Effector memory CD4-positive, alpha-beta T cell (primary cell): Measurements from ENCODE around the gene ATP5F1E.
A peak's percentile ranks its signal among the peaks of the same experiment; 100 is the strongest.

Experiments used
- DNase-seq, 3 donors: peaks; one replicate each; pipeline ENCODE4 v3.0.0-alpha.2; 2020
- H3K27ac ChIP-seq: 2 replicates; pipeline ENCODE4 v1.7.0; 2013; ENCODE audit warnings: mild to moderate bottlenecking, low read length, moderate library complexity; ENCODE audit not compliant: insufficient read depth, poor library complexity, severe bottlenecking
- H3K27me3 ChIP-seq: replicated peaks from 2 replicates; pipeline ENCODE4 v1.7.0; 2013; ENCODE audit warnings: mild to moderate bottlenecking, low read length; ENCODE audit not compliant: insufficient read depth, control insufficient read depth, poor library complexity, severe bottlenecking
- H3K36me3 ChIP-seq: 2 replicates; pipeline ENCODE4 v1.7.0; 2013; ENCODE audit warnings: mild to moderate bottlenecking, low read length, moderate library complexity; ENCODE audit not compliant: control insufficient read depth, insufficient read depth
- H3K4me1 ChIP-seq: 2 replicates; pipeline ENCODE4 v1.7.0; 2013; ENCODE audit warnings: low read length, mild to moderate bottlenecking; ENCODE audit not compliant: control insufficient read depth, insufficient read depth, poor library complexity, severe bottlenecking
- H3K4me3 ChIP-seq: 2 replicates; pipeline ENCODE4 v1.7.0; 2013; ENCODE audit warnings: low read length, low read depth, mild to moderate bottlenecking; ENCODE audit not compliant: insufficient read depth, poor library complexity, severe bottlenecking
- H3K9me3 ChIP-seq: 2 replicates; pipeline ENCODE4 v1.7.0; 2013; ENCODE audit warnings: mild to moderate bottlenecking, low read length, moderate library complexity; ENCODE audit not compliant: control insufficient read depth

Gene ATP5F1E

DNA sequence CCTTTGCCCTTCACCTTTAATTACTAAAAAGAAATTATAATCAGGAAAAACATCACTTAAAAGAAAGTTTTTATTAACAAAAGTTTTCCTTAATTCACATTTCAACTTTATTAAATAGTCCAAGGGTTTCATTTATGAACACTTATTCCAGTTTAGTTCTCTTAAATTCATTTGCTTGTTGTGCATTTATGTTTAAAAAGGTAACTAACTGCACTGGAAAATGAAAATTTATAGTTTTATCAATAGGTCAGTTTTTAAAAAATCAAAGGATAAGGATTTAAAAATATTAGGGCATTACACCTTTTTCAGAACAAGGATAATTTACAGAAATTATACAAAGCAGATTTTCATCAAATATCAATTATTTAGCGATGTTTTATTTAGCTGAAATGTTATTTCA is 958 bp upstream of the ATP5F1E start:
- peaks cover 41% of the 10 kb centered on the region for H3K36me3 ChIP-seq
- no peak for DNase-seq
- H3K4me1 ChIP-seq, result peaks cover 24% of the 10 kb centered on the region
- H3K4me3 ChIP-seq, result peak overlapping the region; percentile 87
- no peaks in the 10 kb centered on the region for H3K27me3 ChIP-seq
- no peaks in the 10 kb centered on the region for H3K9me3 ChIP-seq
- H3K27ac ChIP-seq, result peak overlapping the region; percentile 84

DNA sequence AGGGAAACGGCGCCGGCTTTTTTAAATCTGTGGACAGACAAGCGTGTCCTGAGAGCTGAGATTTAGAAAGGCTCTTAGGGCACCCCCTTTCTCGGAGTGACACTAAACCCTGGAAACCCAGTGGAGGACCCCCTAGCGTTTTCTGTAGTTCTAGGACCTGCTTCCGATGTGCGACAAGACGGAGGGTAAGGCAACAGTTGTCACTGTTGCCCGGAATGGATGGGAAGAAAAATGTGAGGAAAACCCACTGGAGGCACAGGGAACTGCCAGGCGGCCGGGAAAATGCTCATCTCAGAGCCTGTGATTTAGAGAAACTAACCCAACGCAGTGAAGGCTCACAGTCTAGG is 551 bp upstream of the ATP5F1E start:
- Histone ChIP-seq H3K36me3 (peaks cover 41% of the 10 kb centered on the region), H3K4me3 (peak overlapping the region; percentile 87)
- no peak for DNase-seq

DNA sequence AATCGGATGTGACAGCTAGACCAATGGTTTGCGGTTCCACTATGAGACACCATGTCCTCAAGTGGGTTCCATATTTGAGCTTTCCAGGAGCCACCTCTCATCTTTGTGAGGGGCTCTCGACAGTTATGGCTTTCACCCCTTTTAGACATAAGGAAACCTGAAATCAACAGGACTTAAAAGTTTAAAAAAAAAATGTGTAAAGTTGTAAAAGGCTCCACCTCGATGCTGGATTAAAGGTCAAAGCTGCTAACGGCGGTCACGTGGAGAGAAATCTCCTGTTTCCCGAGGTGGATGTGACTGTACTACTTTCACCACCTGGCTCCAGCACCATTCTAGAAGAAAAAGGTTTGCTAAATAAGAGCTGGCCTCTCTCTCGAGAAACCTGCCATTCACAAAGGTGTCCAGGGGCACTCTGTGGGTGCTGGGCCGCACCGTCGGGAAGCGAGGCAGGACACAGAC is 542 bp downstream of the ATP5F1E start:
- peak in 2 of 3 donors; percentile 11 to 23 for DNase-seq
- Histone ChIP-seq H3K27me3 (no peaks in the 10 kb centered on the region), H3K27ac (peak overlapping the region; percentile 84), H3K4me3 (peak overlapping the region; percentile 87), H3K36me3 (peaks cover 40% of the 10 kb centered on the region), H3K9me3 (no peaks in the 10 kb centered on the region), H3K4me1 (peaks cover 24% of the 10 kb centered on the region)

More for the DNA sequence above, 551 bp upstream of the ATP5F1E start:
- H3K9me3 ChIP-seq, result no peaks in the 10 kb centered on the region
- H3K4me1 ChIP-seq, result peaks cover 24% of the 10 kb centered on the region
- H3K27me3 ChIP-seq, result no peaks in the 10 kb centered on the region
- peak overlapping the region; percentile 84 for H3K27ac ChIP-seq

DNA sequence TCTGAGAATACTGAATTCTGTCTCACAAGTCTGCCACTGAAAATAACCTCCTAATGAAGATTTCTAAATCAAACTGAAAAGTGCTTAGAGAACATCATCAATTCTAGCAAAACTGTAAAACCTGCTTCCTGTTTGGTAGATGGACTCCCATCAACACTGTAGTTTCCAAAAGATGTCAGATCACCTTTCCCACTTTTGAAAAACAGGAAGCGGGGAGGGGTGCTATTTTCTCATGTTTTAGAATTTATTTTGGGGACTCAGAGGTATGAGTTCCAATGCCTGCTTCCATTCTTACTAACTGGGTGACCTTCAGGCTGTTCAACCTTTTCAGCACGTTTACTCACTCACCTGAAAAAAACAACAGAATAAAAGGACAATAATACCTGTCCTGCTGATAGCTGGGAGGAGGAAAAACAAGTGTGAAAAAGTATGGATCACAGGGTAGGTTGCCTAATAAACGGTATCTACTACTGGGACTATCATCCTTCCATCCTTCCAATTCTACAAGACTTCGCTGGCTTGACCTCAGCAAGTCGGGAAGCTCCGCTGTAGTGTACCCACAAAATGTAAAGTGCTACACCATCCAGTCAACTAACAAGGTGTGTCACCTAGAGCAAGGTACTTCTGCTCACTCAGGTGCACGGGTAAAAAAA is 1.1 kb downstream of the ATP5F1E start:
- H3K36me3 ChIP-seq, result peaks cover 40% of the 10 kb centered on the region
- peak overlapping the region; percentile 87 for H3K4me3 ChIP-seq
- H3K4me1 ChIP-seq, result peaks cover 24% of the 10 kb centered on the region
- no peaks in the 10 kb centered on the region for H3K27me3 ChIP-seq
- DNase-seq, result no peak
- peak overlapping the region; percentile 84 for H3K27ac ChIP-seq
- H3K9me3 ChIP-seq, result no peaks in the 10 kb centered on the region

DNA sequence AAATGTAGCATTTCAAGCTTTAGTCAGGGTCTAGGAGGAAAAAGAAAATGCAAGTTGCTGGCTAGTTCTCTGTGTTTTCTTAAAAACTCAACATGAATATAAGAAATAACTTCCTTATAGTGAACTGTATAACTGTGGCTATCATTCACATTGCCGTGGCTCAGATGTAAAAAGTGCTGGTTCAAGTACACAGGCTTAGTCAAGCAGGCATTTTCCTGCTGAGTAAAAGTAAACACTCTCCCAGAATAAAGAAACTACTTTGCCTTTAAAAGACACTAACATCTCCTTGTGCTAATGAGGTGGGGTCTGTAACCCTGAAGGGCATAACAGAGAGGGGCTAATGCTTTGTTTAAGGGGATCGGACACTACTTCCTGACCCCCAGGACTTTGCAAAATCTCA is 3.3 kb downstream of the ATP5F1E start:
- Histone ChIP-seq H3K27me3 (no peaks in the 10 kb centered on the region), H3K9me3 (no peaks in the 10 kb centered on the region), H3K4me1 (peaks cover 24% of the 10 kb centered on the region), H3K4me3 (no peak overlapping the region), H3K36me3 (peaks cover 50% of the 10 kb centered on the region), H3K27ac (no peak overlapping the region)
- no peak for DNase-seq

DNA sequence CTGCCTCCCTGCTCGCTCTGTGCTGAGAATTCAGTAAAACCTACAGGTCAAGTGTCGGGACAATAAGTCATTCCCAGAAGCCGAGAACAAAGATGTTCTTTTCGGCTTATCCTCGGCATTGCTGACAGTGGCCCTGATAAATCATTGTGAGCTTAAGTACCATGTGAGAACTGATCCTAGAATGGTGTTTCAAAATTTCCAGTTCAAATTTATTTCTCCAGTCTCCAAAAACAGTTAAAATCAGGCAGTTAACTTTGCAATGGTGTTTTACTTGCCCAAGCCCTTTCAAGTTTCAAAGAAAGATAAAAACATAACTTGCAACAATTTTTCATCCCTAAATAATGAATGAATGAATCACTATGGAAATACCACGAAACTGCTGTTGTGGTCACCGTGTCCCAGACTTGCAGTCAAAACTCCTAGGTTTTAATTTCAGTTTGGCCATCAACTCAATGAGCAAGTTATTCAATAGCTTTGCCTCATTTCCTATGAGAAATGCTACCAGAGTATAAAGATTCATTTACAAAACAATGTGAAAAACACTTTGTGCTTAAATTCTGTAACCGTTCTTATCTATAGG is 4.3 kb downstream of the ATP5F1E start:
- no peak overlapping the region for H3K27ac ChIP-seq
- H3K36me3 ChIP-seq, result peaks cover 60% of the 10 kb centered on the region
- no peak overlapping the region for H3K4me3 ChIP-seq
- peaks cover 24% of the 10 kb centered on the region for H3K4me1 ChIP-seq
- no peaks in the 10 kb centered on the region for H3K27me3 ChIP-seq
- no peak for DNase-seq
- no peaks in the 10 kb centered on the region for H3K9me3 ChIP-seq

DNA sequence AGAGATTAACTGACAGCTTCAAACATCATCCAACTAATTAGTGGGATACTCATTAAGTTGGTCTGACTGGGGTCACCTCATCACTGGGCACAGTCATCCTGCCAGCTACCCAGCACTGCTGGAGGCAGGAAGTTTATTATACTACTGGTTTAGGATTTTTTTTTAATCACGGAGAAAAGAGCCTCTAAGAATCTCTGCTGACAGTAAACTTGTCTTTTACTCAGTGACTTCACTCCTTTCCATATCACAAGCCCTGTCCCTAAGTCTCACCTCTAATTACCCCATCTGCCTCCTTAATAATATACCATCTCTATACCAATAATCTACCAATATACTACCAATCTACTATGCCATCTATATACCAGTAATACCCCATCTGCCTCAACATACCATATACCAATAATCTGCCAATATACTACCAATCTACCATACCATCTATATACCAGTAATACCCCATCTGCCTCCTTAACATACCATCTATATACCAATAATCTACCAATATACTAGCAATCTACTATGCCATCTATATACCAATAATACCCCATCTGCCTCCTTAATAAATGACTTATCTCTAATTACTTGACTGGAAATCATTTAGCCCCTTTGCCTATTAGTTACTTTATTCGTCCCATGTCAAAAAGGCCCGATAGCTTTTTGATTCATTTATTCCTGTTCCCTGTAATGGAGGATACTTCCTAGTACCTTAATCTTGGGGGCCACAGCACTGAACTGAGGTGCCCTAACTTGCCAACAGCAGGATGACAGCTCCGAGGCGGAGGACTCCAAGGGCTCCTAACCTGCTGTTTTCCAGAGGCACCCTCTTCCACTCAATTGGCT is 5.0 kb downstream of the ATP5F1E start:
- Histone ChIP-seq H3K27ac (no peak overlapping the region), H3K9me3 (no peaks in the 10 kb centered on the region), H3K36me3 (peaks cover 63% of the 10 kb centered on the region), H3K4me3 (no peak overlapping the region), H3K27me3 (no peaks in the 10 kb centered on the region), H3K4me1 (peaks cover 24% of the 10 kb centered on the region)
- no peak for DNase-seq

DNA sequence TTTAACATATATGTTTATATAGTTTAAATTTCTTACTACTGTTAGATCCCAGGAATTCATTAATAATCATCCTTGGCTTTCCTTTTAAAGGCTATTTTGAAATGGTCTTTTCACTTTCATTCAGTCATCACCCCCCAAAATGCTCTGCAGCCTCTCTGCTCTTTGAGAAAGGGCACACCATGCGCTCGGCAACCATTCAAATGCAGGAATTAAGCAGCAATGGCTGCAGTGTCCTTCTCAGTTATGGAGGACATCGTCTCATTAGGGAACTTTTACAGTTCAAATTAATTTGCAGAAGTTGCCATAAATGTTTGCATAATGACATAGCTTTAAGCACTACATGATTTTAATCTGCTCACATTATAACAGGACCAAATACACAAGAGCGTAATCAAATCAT is 6.6 kb downstream of the ATP5F1E start:
- H3K27me3 ChIP-seq, result no peaks in the 10 kb centered on the region
- DNase-seq, result no peak
- peaks cover 19% of the 10 kb centered on the region for H3K4me1 ChIP-seq
- H3K27ac ChIP-seq, result no peak overlapping the region
- peaks cover 63% of the 10 kb centered on the region for H3K36me3 ChIP-seq
- H3K9me3 ChIP-seq, result no peaks in the 10 kb centered on the region
- no peak overlapping the region for H3K4me3 ChIP-seq

DNA sequence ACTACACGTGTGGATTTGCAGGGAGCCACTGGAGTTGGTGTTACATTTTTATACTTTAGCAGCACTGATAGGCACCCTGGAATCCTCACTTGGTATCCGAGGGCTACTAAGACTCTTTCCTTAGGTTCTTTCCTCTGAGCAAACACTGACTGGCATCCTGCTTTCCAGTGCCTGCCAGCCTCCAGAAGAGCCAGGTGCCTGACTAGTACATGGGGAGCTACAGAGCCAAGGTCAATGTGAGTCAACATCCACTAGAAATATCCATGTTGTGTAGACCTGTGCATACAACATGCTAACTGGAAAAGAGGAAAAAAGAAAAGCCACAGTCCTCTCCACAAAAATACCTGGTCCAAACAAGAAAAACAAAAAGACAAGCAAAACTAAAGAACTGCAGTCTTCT is 7.0 kb downstream of the ATP5F1E start:
- no peaks in the 10 kb centered on the region for H3K27me3 ChIP-seq
- H3K36me3 ChIP-seq, result peaks cover 63% of the 10 kb centered on the region
- peaks cover 16% of the 10 kb centered on the region for H3K4me1 ChIP-seq
- H3K4me3 ChIP-seq, result no peak overlapping the region
- DNase-seq, result no peak
- no peak overlapping the region for H3K27ac ChIP-seq
- no peaks in the 10 kb centered on the region for H3K9me3 ChIP-seq

DNA sequence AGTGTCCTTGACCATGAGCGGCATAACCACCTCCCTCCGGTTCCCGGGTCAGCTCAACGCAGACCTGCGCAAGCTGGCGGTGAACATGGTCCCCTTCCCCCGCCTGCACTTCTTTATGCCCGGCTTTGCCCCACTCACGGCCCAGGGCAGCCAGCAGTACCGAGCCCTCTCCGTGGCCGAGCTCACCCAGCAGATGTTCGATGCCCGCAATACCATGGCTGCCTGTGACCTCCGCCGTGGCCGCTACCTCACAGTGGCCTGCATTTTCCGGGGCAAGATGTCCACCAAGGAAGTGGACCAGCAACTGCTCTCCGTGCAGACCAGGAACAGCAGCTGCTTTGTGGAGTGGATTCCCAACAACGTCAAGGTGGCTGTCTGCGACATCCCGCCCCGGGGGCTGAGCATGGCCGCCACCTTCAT is 8.0 kb downstream of the ATP5F1E start:
- Histone ChIP-seq H3K27ac (no peak overlapping the region), H3K4me3 (no peak overlapping the region), H3K36me3 (peaks cover 56% of the 10 kb centered on the region), H3K4me1 (peaks cover 7% of the 10 kb centered on the region), H3K27me3 (no peaks in the 10 kb centered on the region), H3K9me3 (no peaks in the 10 kb centered on the region)
- DNase-seq, result no peak
